GM20431 (cell line): ENCODE measurements around the gene COL4A4.

Experiments used
- in situ Hi-C: fragments of 300-500 bp; cut with MseI, MboI; formaldehyde crosslinking; loops from one replicate; pipeline ENCODE4 v1.15.0; 2020; ENCODE audit warnings: low sequenced_read_pairs; ENCODE audit not compliant: unreplicated experiment

COL4A4 gene

DNA sequence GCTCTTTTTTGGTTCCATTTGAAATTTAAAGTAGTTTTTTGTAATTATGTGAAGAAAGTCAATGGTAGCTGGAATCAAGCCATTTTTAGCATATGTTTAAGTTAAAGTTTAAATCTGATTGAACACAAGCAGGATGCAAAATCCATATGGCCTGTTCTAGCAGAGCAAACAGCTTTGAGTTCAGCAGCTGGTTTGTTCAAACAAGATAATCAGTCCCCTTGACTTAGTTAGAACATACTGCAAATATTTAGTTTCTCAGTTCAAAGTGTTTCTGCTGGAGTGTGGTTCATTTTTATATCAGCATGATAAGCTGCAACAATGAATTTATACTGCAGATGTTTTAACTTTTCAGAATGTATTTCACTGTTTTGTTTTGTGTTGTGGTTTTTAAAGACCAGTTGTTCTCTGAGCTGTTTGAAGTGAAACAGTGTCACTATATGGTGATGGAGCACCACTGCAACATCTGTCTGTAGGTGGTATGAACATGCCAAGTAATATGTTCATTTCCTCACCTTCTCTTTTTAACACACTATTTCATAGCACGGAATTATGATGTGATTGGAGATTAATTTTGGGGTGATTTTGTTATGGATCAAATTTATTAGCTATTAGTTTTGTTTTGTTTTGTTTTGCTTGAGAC lies 125.3 kb downstream of the COL4A4 start:
- in situ Hi-C loops = no loop called here

DNA sequence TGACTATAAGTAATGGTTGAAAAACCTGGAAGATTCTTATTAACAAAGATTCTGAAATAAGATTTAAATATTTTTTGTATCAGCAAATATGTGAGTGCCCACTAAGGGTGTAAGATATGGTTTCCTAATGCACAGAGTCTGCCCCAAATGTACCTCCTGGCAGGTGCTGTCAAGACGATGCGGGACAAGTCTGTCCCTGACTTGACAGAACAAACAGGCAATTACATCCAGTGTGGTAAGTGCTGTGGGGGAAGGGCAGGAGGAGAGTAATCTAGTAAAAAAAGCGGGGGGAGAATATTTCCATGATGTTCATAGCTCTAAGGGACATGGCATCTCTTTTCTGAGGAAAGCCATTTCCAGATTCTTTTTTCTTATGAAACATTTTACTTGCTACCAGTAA lies 127.5 kb downstream of the COL4A4 start:
- in situ Hi-C loops = no loop called here

DNA sequence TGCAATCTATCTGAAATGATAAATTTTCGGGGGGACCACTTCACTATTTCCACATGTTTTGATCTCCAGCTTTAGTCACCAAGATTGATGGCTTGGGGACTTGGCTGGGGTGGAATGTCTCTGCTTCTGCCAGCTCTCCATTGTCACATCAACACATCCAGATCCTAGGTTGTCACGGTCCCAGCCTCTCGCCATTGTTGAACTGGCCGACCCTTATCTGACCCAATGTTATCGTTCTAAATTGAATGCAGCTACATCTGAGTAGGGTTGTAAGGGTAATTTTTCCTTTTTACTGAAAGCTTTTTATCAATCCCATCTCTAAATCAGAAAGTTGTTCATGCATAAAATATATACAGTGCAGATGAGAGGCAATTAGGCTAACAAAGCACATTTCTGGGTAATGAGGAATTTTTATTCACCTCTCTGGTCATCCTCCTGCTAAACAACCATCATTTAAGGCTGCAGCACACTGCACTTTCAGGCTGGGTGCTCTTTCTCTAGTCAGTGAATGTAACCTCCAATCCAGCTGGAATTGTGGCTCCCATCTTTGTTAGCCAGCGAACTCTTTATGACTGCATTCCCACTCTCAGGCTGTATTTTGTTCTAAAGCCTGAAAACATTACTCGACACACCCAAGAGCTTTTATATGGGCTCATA lies 128.2 kb downstream of the COL4A4 start:
- in situ Hi-C loops = no loop called here

DNA sequence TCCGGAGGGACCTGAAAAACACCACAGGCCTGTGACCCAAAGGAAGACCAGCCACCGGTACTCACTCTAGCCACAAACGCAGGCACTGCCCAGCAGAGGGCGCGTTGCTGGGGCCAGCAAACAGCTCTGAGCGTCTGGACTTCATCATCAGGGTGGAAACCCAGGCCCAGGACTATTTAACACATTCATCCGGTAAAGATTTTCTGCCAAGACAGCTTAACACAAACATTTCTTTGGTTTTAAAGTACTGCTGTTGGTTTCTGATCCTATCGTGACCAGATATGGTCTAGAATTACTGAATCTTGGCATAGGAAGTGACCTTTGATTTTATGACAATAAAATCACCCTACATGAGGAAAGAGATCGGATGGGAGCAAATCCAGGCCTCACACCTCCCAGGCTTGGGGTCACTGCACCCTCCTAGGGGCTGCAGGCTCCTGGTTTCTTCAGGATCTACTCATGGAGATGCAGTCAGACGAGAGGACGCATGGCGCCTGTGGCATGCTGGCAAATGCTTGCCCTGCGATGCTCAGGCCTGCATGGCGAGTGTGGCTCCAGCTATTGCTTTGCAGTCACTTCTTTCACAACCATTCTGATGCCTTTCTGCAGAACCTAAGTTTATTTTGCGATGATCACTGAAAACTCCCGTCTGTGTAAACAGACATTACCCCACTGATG lies 130.4 kb downstream of the COL4A4 start:
- in situ Hi-C loops = no loop called here

DNA sequence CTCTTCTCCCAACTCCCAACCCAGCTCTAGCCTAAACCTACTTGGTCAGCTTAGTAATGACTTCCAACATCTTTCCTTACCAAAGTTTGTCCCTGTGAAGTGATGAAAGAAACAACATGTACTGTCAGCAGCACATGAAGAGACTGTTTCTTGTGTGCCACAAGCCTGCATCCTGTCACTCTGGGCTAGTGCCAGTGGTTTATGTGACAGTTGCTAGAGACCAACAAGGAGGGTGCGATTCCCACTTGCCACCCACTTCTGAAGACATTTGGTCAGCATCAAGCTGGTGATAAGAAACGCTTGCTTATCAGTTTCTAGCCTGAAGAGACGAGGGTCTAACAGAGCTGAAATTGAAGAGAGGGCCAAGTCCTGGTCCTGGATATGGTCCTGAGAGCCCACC lies 132.6 kb downstream of the COL4A4 start:
- in situ Hi-C loops = no loop called here

DNA sequence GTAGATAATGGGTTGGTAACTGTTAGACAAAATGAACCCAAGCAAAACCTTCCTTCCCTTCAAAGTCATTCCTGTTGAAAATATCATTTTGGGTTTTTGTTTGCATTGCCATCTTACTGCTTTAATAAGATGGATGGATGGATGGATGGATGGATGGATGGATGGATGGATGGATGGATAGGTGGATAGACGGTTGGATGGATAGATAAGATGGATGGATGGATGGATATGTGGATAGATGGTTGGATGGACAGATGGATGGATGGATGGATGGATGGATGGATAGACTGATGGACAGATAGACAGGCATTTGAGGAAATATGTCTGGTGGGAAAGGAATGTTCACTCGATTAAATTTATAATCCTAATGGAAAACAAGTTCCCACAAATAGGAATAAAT lies 133.2 kb downstream of the COL4A4 start:
- in situ Hi-C loops = no loop called here

DNA sequence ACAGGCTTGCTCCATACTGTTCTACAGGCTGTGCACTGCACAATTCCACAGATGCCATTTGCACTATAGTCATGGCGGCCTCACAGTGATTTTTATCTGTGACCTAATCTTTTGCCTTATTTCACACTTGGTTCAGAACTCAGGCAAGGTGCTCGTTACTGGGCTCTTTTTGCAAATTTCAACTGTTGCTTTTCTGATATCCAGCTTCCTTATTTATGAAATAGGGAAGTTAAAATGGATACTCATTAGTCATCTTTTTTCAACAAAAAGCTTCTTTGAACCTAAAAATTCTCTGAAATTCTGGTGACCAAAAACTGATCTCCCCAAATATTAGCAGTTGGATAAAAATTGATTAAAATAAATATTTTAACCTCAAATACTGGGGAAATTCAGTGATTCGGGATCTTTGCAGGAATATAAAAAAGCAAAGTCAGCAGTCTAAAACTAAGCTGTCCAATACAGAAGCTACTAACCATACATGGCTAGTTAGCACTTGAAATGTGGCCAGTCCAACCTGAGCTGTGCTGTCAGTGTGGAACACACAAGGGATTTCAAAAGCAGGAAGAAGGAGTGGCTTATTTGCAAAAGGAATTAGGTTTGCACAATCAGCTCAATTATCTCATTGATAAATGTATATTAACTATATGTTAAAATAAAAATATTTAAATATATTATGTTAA lies 134.4 kb downstream of the COL4A4 start:
- in situ Hi-C loops = no loop called here

DNA sequence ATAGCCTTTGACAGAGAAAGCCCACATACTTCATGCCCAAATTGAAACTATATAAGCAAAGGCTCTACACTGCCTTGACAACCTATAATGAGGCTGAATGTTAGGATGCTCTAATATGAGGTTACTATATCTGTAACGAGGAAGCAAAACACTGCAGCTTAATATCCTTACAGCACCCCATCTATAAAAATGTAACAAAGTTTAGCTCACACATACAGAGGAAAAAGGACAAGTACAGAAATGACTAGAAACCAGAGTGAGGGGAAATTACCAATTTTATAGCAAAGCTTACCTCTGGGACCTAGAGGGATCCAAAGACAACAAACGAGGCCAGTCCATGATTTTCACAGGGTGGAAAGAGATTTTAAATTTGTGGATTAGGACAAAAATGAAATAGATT lies 138.5 kb downstream of the COL4A4 start:
- in situ Hi-C loops = no loop called here

DNA sequence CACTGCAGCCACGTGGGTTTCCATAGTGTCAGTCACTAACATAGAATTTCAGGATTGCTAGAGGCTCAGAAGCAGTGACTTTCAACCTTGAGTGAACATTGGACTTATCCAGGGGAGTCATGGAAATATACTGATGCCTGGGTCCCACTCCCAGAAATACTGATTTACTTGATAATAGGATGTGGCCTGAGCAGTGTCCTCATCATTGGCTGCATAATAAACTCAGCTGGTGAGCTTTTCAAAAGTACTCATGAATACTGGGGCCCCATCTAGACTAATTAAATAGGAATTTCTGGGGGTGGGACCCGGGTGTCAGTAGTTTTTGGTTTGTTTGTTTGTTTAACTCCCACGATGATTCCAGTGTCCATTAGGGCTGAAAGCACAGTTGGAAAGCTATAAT lies 141.4 kb downstream of the COL4A4 start:
- in situ Hi-C loops = no loop called here

DNA sequence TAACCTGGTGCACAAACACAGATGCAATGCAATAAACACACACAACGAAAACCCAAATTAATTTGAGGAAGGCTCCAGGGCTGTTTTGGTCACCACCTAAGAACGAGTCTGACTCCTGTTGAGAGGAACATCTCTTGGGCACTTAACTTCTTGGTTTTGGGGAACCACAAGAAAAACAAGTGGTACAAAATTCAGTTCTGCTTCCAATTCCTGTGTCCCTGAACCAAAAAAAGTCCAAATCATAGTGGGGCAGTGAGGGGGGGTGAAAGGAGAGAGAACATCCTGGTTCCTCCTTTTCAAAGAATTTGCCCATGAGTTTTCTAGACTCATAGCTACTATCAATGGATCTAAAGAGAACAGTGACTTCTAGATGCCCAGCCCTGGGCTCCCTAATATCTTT lies 143.6 kb downstream of the COL4A4 start:
- in situ Hi-C loops = no loop called here

DNA sequence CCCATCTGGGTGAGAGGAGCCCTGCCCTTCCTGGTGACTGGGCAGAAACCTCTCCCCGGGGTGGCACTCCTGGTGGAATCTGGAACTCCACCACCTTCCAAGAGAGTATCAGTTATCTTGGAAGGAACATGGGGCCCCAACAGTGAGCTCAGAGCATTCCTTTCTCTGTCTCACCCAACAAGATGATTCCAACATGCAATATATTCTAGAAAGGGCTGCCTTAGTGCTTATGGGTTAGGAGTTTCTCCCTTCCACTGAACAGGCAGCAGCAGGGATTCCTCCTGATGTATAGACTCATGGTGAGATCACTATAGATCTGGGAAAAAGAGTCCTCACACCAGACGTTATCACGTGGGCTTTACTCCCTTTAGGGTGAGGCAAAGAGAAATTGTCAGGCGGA lies 147.1 kb downstream of the COL4A4 start:
- in situ Hi-C loops = no loop called here

DNA sequence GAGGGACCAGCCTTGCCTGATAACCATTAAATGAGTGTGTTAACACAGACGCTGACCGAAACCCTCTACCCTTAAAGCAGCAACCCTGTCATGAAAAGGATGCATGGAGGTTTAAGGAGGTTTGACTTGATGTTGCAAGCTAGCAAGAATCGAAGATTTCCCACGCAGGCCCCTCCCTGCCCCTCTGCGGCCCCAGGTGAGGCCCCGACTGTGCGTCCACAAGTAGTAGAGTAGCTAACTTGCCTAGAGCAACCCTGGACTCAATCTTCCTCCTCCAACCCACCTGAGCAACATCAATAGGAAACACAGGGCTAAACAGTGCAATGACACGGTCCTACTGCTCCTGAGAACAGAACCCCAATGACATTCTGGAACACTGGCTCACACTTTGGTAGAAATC lies 150.1 kb downstream of the COL4A4 start:
- in situ Hi-C loops = no loop called here

DNA sequence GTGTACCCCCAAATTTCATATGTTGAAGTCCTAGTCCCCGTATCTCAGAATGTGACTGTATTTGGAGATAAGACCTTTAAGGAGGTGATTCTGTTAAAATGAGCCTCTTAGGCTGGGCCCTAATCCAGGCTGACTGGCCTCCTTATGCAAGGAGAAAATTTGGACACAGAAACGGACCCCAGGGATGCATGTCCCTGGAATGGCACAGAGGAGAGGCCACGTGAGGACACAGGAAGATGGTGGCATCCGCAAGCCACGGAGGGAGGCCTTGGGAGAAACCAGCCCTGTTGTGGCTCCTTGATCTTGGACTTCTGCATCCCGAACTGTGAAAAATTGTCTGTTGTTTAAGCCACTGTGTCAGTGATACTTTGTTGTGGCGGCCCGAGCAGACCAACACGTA lies 150.7 kb downstream of the COL4A4 start:
- in situ Hi-C loops = no loop called here

DNA sequence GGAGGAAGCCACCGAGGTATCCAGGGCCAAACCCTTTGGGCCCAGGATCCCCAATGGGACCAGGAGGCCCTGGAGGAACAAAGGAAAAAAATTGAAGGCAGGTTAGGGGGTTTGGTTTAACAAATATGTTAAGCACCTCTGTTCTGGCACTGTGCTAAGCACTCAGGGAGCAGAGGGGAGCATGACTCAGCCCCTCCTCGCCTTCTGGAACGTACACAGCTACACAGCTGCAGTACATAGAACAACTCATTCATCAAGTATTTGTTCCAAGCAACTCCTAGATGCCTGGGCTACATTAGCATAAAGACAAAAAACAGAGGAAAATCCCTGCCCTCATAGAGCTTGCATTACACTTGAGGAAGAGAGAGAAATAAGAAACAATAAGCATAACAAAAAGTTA lies 153.6 kb downstream of the COL4A4 start:
- in situ Hi-C loops = no loop called here

DNA sequence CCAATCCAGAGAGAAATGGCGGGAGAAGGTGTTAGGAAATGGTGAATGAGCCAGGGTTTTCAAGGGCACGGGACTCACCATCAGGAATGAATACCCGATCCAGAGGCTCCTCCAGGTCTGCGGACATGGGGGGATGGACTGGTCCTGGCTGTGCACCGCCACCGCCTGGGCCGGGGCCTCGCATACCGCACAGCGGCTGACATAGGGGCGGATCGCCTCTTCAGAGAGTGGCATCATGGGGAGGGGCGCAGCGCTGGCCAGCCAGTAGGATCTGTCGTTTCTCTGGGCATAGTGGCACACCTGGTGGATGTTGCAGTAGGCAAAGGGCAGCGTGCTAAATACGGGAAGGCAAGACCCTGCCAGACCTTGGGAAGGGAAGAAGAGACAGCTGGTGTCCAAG lies 156.1 kb downstream of the COL4A4 start:
- in situ Hi-C loops = no loop called here

DNA sequence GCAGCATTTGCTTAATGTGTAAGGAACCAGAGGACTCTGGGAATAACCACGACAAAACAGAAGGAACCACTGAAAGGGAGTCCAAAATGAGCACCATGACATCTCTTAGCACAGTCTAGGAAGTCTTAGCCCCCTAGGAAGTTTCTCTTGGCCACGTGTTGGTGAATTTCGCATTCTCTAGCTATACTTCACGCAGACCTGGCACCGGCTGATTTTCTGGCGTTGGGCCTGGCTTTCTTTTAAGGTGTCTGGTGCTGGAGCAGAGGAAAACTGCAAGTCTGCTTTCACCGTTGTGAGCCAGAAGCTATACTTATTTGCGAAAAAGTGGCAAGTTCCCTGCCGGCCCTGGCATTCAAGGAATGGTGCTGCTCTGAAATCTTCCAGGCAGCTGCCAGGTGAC lies 156.9 kb downstream of the COL4A4 start:
- in situ Hi-C loops = no loop called here

DNA sequence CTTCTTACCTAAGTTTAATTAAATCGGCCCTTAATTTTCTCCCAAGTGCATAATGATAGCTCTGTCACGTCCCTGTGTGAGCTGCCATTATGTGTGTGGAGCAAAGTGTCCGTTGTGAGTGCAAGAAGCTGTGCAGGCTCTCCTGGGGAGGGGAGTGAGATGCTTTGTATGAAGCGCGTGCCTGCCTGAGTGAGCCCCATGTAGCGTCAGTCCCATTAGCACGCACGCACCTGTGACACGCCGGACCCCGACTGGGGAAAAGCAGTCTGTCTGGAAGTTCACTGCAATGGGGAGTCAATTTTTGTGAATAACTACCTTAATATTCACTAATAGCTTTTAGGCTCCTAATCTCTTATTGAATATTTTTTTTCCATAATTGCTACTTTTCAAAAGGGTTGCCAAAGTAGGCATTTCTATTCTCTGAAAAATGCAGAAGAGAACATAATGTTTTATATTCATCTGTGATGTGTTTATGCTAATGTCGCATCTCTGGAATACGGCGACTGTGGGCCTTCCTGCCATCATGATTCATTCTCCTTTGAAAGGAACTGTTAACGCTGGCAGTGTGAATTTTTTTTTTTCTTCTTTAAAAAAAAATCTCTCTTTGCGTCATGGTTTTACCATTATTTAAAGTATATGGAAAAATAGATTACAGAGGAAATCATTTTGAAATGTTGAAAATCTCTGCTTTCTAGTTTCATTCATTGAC lies 157.7 kb downstream of the COL4A4 start:
- in situ Hi-C loops = no loop called here

DNA sequence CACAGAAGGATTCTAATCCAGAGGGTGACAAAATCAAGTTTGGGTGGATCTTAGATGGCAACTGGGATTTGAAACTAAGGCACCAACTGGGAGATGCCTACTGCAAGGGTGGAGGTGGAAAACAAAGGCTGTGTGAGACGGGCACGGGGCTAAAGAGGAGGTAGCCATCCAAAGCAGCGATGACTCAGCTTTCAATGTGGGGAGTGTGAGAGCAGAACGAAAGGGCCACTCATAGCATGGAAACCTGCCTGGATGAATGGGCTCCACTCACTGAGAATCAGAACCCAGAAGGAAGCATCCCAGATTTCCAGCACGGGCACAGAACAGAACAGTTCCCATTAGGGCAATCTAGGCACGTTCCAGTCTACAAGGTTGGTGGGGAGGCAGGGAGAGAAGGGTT lies 159.5 kb downstream of the COL4A4 start:
- in situ Hi-C loops = no loop called here

DNA sequence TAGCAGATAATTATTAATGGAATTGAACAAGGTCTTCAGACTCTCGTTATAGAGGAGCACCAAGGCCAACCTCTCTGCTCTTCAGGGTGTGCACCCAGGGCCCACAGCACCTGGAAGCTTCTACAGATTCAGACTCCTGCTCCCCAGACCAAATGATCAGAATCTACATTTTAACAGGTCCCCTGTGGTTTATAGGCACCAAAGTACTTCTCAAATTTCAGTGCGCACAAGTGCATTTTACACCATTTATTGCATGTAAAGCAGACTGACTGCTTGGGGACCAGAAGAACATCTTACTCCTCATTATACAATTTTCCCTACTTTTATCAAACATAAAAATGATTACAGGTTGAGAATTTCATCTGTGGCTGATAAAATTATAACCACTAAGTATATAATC lies 163.9 kb downstream of the COL4A4 start:
- in situ Hi-C loops = no loop called here

DNA sequence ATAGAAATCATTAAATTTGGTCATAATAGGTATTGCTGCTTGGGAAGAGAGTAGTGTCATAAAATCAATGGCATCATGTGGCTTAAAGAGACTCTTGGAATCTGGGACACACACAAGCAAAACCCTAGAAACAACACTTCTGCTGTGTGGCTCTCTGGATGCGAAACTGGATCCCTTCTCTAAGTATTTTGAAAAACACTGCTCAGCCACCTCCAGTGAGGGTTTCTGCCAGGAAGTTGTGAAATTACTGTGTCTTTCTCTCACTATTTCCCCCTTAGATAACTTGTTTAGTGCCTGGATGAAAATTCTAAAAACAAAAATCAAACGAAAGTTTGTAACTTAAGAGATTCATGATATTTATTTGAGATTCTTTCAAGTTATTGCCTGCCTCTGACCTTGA lies 164.3 kb downstream of the COL4A4 start:
- in situ Hi-C loops = no loop called here

DNA sequence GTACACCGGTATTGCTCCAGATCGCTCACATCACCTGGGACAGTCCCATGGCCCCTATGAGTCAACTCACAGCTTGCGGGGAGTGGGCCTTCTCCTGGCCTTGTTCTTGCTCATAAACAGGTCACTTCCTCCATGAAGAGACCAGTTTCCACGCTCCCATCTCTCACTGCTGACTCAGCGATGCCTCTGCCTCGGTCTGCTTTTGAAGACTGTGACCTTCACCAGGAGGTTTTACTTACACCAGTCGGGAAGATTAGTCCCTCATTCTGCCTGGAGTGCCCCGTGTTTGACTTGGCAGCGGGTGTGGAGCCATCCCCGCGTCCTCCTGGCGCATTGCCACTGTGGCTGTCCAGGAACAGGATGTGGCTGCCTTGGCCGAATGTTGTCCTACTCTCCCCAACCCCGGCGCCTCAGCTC lies 168.4 kb downstream of the COL4A4 start:
- in situ Hi-C loops = no loop called here
